Diencephalon (tissue), 1 donor: ENCODE data around the gene GPX1. TPM values are rescaled to one million over a fixed set of nuclear protein-coding genes. Genes with fewer than 3 reads are reported as not detected.

ENCODE experiments used
- total RNA-seq: library from RNA; depleted of rRNA; stranded (reverse); fragments of >200 nt; gene quantifications from one replicate; pipeline ENCODE4 v1.2.3, GENCODE V29; 2014

Gene GPX1
- 79.1 TPM for total RNA-seq

DNA sequence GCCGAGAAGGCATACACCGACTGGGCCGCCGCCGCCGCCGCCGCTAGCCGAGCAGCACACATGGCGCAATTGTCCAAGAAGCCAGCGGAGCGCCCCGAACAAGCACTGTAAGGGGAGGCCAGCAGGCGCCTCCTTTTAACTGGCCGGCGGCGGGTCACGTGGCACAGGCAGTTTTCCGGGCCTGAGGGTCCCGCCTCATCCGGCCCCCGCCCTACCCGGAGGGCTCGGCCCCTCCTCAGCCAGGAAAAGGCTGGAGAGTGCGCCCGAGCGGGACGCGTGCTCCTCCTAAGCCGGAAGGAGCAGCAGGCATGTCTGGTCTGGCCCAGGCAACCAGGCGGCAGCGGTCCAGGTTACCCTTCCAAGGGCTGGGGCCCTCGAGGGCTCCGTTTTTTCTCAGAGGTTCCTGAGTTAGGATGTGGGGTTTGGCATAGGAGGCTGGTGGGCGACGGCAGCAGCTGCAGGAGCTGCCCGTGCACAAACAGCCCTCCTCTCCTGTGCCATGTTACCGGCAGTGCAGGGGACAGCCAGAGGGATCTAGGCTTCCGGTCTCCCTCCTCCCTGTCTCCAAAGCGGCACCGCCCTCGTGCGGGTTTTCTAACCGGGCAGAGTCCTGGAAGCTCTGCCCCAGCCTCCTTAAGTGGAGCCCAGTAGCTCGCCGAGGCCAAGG lies at the start of gene GPX1:
Gene GPX1 (minus strand): TSS at position 137 of the 667 bp plus-strand sequence. CDS start 75 bp downstream, at position 62.

DNA sequence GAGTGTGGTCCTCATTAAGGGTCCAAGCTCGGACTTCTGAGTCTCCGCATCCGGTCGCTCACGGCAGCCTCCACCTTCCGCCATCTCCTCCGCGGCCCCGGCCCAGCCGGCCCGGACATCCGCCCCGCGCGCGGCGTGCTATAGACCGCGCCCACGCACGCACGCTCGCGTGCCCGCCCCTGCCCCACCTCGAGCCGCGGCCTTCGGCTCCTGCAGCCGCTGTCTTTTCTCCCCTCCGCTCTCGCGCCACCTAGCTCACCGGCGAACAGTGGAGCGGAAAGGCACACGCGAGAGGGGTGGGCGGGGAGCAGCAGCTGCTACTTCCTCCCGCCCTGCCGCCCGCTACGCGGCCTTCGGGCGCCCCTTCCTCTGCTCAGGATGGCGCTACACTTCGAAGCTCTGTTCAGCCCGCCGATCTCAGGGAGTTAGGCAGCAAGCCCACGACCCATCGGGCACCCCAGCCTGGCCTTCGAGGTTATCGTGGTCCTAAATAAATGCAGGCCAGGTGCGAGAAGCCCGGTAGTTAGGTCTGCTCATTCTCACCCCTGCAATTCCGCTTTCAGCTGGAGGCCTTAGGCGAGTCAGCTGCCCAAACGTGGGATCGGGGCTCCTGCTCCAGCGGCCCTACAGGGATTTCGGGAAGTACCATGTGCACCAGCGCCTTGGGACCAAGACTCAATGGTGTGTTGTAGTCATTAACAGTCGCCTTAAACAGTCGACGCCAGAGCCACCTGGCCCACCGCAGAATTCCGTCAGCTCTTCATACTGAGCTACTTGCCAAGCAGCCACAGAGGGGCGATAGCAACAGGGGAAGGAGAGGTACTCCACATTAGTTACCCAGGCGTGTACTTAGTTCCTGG lies 18.0 kb downstream of the GPX1 start, which contains the start of gene USP4:
Gene USP4 (minus strand): TSS at position 113 of the 860 bp plus-strand sequence. CDS start 29 bp downstream, at position 84.

Other genes with a start within 250 kb of the GPX1 start
- gene USP19, start 237.5 kb downstream of the GPX1 start, total RNA-seq, result 41.1 TPM
- gene LAMB2, start 225.3 kb downstream of the GPX1 start, total RNA-seq, result 78.2 TPM
- 13.8 TPM for gene CCDC71, start 192.0 kb downstream of the GPX1 start, total RNA-seq
- gene KLHDC8B, start 186.8 kb downstream of the GPX1 start, total RNA-seq, result 22.1 TPM
- gene C3orf62, start 81.1 kb downstream of the GPX1 start, total RNA-seq, result 6.7 TPM
- gene USP4, start 18.3 kb downstream of the GPX1 start, total RNA-seq, result 29.5 TPM
- 200 TPM for gene RHOA, start 53.6 kb upstream of the GPX1 start, total RNA-seq
- 18.0 TPM for gene TCTA, start 54.1 kb upstream of the GPX1 start, total RNA-seq
- 3.9 TPM for gene AMT, start 64.1 kb upstream of the GPX1 start, total RNA-seq
- gene NICN1, start 71.0 kb upstream of the GPX1 start, total RNA-seq, result 18.5 TPM
- gene DAG1, start 111.9 kb upstream of the GPX1 start, total RNA-seq, result 33.4 TPM
- 11.5 TPM for gene BSN, start 196.1 kb upstream of the GPX1 start, total RNA-seq